ENCODE results near the gene CCDC69.
"Not testable (repeated sequence)": the region's sequence is repeated elsewhere in the genome, so short reads cannot be mapped to it uniquely, and the experiment has no call there.

The CCDC69 gene

DNA sequence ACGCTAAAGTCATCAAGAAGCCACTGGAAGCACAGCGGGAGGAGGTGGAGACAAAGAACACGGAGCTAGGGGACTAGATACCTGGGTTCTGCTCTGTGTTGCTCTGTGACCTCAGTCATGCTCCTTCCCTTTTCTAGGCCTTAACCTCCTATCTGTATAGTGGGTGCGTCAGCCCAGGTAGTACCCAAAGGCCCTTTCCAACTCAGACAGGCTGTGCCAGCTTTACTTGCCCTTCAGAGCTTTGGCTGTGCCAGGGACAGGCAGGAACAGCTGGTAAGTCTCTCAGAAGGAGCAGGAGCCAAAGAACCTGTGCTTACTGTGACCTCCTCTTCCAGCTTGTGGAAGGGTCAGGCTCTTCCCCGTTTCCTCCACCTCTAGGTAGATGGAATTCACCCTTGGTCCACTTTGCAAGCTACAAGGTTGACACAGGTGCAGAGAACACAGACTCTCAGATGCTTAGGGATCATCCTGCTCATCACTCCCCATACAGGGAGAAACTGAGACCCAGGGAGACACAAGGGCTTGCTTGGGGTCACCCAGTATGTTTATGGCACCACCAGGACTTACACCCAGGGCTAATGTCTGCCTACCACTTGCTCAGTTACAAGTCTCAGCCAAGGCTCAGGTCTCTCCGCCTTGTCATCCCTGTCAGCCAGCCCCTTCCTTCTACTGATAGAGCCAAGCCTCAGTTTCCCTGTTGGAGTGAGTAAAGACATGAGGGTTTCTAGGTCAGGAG, 1.7 kb downstream of the CCDC69 start:
- DNase-seq (ENCODE audit: low read depth): no peak

DNA sequence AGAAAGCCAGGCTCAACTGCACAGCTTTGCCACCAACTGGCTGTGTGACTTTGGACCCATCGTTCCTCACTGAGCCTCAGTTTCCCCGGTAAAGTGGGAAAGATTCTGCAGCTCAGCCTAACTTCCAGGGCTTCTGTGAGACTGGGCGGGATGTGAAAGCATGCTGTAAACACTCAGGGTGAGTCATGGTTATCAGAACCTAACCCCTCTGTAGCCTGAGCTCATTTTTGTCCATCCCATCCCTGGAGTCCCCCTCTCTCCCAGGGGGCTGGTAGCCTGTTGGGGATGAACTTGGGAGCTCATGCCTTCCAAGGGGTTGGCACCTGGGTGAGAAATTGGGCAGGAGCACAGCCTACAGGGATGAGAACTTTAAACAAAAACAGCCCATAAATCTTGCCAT, 2.3 kb downstream of the CCDC69 start:
- no peak for DNase-seq (ENCODE audit: low read depth)

DNA sequence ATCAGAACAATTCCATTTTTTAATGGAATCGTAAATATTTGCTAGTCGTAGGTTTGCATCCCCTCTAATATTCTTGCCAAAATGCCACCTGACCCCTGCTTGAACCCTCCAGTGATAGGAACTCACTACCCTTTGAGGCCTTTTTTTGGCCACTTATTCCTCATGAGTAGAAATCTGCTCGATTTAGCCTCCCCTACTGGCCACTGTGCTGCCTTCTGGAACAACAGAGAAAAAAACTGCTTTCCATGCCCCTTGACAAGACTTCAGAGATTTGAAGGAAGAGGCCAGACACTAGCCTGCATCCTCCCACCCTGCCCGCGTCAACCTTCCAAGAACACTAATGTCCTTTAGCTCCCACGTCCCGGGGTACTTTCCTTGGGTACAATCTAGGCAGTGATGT, 4.1 kb downstream of the CCDC69 start:
- DNase-seq (ENCODE audit: low read depth): no peak

DNA sequence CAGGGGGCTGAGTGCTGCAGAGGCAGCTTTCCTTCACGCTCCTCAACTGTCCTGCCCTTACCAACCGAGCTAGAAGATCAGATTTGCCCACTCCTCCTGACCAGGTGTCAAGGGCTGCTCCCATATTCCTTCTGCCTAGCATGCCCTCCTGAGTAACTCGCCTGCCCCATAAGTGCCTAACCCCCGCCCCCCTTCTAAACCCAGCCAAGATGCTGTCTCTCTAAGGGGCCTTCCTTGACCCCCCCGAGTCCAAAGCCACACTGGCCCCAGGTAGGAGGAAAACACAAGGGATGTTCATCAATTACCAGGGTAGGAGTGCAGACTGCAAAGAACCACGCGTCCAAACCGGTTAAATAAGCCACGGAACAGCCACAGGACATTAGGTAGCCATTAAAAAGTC, 4.8 kb downstream of the CCDC69 start:
- no peak for DNase-seq (ENCODE audit: low read depth)

DNA sequence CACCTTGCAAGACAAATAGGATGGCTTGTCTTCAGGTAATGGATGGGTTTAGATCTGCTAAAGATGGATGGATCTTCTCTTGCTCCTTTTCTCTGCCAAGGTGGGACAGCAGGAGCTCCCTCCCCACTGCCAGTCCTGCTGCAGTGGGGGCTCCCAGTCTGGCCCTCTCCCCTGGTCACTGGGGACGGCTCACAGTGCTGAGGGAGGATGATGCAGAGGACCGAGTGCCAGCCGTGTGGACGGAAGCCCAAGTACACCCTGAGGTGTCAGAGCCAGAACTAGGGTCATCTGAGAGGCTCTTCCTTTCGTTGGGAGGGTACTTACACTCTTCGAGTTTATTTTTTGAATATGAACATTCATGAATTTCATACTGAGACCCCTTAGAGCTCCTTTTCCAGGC, 5.7 kb downstream of the CCDC69 start:
- no peak for DNase-seq (ENCODE audit: low read depth)

DNA sequence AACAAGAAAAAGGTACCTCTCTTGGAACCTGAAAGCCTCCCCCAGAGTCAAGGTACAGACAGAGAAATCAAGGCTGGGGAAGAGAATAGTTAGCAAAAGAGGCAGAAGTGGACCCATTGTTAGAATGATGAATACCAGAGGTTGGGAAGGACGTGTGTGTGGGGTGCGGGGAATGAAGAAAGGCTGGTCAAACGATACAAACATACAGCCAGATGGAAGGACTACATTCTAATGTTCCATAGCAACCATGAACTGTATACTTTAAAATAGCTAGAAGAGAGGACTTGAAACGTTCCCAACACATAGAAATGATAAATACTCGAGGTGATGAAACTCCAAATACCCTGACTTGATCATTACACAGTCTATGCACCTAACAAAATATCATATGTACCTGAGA, 7.1 kb downstream of the CCDC69 start:
- DNase-seq (ENCODE audit: low read depth): no peak

DNA sequence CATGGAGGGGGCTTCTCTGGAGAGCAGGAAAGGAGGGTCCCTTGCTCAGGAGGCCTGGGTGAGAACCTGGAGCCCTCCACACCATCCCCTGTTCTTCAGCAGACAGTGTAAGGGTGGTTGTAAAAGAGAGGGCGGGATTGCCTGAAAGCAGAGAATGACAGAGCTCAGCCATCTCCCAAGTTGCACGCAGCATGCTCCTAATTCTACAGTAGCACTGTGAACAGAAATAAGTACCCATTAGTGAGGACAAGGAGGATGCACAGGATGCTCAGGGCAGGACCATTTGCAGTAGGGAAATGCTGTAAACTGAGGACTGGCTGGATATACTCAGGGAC, 8.4 kb downstream of the CCDC69 start:
- no peak for DNase-seq (ENCODE audit: low read depth)

DNA sequence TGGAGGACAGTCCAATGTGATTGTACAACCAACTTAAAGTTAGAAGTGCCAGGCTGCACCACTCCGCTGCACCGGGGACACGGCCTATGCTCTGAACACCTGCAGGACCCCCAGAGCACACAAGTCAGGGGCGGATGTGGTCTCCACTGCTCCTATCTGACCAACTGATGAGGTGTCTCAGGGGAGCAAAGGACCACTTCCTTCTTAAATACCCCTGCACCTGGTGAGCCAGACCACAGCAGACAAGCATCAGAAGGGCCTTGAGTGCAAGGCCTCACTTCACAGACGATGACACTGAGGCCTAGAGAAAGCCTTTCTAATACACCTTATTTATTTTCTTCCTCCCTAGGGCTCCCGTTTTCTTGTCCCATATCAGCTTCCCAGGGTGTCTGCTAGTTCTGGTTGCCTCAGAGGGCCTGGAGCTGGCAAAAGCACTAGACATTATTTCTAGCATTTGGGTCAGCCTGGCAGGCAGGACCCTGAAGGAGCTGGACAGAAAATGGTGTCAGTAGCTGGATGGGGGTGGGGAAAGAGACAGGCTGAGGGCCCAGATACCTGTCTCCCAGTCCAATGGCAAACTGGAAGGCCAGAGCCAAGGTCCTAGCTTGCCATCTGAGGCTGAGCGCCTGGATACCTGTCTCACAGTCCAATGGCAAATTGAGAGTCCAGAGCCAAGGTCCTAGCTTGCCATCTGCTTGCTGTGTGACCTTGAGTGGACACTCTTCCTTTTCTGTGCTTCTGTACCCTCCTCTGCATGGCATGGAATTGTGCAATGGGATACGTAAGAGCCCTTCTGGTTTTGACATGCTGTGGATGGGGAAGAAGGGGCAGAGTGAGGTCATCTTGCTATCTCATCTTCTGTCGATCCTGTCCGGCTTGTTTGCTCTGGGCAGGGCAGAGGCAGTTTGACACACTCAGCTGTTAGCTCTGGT, 9.0 kb downstream of the CCDC69 start:
- no peak for DNase-seq (ENCODE audit: low read depth)

DNA sequence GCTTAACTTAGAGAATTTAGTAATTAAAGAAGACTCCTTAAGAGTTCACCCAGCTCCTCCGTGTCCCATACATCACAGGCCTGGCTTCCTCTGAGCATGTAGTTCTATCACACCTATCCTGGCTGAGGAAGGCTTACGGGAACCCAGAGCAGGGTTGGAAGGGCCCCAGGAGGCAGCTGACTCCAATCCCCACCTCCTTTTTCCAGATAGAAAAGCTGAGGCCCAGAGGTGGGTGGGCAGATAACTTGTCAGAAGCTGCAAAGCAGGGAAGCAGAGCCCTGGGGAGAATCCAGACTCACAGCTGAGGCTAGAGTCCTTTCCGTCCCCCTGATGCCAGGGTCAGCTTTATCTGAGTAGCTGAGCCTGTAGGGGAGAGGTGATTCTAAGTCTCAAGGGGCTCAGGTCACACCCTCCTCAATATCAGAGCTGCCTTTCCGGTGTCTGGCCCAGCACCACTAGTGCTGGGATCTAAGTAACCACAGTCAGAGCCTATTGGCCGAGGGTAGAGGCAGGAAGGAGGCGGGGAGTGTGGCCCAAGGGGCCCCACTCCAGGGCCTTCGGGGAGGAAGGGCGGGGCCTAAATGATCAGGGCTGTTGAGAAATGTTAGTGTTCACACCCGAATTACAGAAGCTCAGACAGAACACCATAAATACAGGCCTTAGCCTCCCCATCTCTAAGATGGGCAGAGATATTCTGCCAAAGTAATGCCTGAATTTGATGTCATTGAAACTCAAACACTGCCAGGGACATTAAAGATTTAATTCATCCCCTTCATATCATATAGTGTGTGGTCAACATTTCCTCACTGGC, 9.9 kb downstream of the CCDC69 start:
- peak; percentile 51 for DNase-seq (ENCODE audit: low read depth)

DNA sequence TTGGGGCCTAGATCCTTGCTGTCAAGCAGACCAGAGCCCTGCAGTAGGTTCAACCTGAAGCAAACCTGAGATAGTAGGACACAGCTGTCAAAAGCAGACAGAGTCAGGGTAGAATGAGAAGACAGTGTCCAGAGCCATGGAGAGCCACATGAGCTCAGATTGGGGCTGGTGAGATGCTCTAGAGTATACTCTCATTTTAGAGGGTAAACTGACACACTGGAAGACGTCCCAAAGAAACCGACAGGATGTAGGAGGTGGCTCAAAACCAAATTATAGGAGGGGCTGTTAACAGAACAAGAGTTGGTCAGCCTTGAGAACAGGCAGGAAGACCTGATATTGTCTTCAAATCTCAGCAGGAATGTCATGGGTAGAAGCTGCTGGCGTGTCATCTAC, 11.5 kb downstream of the CCDC69 start:
- DNase-seq (ENCODE audit: low read depth): no peak

DNA sequence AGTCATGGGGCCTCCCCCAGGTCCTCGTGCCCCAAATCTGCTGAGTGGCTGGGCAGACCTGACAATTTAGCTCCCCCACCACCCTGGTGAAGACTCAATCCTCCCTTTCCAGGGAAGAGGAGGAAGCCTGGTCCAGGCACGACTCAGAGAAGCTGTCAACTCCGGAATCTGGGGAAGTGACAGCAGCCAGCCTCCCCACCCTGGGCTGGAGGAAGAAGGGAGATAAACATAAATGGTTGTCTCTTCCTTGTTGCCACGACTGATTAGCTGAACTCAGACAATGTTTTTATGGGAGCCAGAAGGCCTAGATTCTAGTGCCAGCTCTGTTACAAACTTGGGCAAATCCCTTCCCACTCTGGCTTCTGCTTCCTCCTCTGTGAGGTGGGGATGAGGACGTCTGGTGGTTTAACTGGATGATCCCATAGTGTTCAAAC, 15.4 kb downstream of the CCDC69 start:
- peak; percentile 25 for DNase-seq (ENCODE audit: low read depth)

DNA sequence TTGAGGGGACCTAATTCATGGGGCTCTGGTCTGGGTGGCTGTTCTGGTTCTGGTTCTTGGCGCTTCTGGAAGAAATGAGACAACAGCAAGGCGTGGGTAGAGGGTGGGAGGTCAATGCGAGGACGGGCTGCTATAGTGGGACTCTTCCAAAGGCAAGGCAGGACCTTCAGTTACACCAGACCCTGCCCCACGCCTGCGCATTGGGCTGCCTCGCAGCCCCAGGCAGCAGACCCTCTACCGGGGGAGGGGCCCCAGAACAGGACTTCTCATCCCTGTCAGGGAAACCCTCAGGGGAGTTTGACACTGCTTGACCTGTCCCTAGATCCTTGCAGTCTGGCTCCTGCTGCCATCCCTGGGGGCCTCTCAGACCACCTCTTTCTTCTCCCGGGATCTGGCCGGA, 18.5 kb downstream of the CCDC69 start:
- no peak for DNase-seq (ENCODE audit: low read depth)

DNA sequence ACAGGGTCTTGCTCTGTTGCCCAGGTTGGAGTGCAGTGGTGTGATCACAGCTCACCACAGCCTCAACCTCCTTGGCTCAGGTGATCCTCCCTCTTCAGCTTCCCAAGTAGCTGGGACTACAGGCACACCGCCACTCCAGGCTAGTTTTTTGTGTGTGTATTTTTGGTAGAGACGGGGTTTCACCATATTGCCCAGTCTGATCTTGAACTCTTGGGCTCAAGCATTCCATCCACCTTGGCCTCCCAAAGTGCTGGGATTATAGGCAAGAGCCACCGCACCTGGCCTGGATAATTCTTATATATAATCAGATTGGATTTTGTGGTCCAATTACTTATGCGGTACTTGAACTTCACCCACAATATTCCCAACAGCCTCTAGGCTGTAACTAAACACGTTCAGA, 19.8 kb downstream of the CCDC69 start:
- no peak for DNase-seq (ENCODE audit: low read depth)

DNA sequence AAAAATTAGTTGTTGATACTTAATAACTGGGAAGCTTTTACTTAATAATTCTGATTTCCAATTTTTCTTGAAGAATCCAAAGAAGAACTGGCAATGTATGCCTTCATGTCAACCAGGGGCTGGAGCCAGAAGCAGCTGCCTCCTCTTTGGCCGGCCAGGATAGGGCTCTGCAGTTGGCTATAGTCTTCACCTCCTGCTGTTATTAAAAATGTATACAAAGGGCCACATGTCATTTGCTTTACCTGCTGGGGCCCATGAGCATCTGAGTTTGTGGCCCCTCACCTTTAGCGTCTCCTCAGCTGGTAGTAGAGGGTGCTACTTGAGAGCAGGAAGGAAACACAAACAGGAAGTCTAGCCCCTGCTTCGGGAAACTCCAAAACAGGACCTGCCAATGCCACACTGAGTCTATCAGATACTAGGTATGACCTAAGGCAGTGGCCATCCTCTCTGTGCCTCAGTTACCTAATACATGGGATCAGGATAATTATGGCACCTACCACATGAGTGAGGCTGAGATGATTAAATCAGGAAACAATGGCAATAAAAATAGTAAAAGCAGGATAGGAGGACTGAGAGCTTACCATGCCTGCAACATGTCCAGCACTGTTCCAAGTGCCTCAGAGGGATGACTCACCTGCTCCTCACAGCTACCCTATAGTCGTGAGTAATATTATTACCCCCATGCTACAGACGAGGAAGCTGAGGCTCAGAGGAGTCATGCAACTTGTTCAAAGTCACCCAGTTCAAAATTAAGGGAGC, 21.3 kb downstream of the CCDC69 start:
- no peak for DNase-seq (ENCODE audit: low read depth)

DNA sequence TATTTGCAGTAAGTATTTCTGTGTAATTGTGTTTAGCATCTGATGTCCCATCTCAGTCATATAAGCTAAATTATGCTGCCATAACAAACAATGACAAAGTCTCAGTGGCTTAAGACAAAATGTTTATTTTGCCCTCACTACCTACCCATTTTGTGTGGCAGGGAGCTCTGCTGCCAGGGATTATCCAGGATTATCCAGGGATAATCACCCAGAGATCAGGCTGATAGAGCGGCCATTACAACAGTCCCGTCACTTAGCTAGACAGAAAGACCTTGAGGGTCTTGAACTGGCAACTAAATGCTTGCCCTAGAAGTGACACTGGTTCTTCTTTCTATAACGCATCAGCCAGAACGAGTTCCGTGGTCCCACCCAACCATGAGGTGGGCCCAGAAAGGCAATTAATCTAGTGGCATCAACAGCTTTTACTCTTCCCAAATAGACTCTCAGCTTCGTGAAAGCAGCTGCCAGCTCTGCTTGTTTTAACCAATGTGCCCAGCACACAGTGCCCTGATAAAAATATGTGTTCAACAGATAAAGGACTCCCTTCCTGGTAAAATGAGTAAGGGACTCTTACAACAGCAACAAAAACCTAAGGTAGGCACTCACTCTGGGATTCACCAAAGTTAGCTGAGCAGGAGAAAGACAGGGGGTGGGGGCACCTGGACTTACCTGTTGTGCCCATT, 22.8 kb downstream of the CCDC69 start:
- DNase-seq (ENCODE audit: low read depth): no peak

DNA sequence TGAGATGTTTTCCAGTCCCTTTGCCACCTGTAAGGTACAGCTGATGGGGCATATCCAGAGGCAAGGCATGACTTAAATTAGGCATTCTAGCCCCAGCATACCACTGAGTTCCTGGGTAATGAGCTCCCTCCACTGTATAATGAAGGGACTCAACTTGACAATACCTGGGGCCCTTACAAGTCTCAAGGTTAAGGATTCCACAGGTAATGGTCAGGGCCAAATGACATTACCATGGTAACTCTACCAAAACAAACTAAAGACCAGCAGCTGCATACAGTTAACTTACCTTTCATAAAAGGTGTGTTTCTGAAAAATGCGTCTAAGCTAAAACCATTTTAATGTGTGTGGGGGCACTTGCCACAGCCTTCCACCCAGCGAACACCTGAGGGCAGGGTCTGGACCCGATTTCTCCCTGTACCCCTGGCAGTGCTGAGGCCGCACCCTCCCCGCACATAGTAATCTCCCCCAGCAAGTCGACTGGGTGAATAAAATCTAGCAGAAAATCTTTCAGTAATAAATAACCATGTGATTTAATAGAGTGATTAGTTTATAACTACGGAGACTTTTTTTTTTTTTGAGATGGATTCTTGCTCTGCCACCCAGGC, 24.2 kb downstream of the CCDC69 start:
- no peak for DNase-seq (ENCODE audit: low read depth)

DNA sequence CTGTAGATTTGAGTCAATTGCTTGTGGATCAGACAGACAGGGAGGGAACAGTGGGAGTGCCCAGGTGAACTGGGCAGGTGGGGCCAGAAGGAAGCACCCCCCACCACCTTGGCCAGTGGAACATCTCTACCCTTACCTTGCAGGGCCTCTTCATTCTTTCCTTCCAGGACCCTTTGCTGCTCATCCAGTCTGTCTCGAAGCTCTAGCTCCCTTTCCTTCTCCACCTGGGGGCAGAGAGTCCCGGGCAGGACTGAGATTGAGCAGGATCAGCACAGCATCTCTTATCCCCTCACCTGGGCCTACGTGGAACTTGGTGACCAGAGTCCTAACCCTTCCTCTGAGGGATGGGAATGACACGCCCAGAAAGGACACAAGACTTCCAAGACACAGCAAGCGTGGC, 25.0 kb downstream of the CCDC69 start:
- no peak for DNase-seq (ENCODE audit: low read depth)

DNA sequence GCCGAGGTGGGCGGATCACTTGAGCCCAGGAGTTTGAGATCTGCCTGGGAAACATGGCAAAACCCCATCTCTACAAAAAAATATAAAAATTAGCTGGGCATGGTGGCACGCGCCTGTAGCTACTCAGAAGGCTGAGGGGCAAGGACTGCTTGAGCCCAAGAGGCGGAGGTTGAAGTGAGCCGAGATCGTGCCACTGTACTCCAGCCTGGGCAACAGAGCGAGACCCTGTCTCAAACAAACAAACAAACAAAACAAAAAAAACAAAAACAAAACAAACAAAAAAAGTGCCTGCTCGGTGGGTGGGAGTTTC, 26.6 kb downstream of the CCDC69 start:
- DNase-seq (ENCODE audit: low read depth): not testable (repeated sequence)

DNA sequence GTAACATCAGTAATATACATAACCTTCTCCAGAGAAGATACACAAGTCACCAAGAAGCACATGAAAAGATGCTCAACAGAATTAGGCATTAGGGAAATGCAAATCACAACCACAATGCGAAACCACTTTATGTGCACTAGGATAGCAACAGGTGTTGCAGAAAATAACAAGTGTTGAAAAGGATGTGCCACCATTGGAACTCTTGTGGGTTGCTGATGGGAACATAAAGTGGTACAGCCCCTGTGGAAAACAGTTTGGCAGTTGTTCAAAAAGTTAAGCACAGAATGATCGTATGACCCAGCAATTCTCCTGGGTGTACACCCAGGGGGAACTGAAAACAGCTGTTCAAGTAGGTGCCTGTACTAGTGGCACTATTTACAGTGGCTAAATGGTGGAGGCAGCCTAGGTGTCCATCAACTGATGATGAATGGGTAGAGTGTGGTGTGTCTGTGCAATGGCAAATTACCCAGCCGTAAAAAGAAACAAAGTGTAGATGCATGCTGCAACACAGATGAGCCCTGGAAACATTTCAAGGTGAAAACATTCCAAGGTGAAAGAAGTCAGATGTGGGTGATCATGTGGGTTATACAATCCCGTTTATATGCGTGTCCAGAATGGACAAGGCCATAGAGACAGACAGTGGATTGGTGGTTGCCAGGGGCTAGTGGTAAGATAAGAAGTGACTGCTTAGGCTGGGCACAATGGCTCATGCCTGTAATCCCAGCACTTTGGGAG, 27.2 kb downstream of the CCDC69 start:
- no peak for DNase-seq (ENCODE audit: low read depth)

DNA sequence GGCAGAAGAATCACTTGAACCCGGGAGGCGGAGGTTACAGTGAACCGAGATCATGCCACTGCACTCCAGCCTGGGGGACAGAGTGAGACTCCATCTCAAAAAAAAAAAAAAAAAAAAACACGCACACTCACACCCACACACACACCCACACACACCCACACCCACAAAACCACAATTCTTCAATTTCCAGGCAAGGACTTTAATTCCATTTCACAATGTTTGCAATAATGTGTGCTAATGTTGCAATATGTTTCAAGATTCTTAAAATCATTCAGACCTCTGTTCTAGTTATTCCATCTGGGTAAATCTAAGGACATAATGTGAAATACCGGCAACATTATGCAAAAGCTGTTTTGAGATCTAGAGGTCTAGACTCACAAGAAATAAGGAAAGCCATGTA, 28.3 kb downstream of the CCDC69 start:
- DNase-seq (ENCODE audit: low read depth): peak; percentile 96
